Small intestine (tissue), 7 donors: ENCODE measurements around the gene USP17L24. TPM values are rescaled to one million over a fixed set of nuclear protein-coding genes. Genes with fewer than 3 reads are reported as not detected.
"Not testable (repeated sequence)": the region's sequence is repeated elsewhere in the genome, so short reads cannot be mapped to it uniquely, and the experiment has no call there.

Source experiments
- DNase-seq, 2 donors: peaks; one replicate each; pipeline versions ENCODE4 v3.0.0 to v3.0.0-alpha.2; 2013
- FAIRE-seq: peaks from 2 replicates; lab custom pipeline; 2012; peaks lifted over from hg19 to GRCh38; lab: Jason Lieb, UNC
- H3K27ac ChIP-seq, 3 donors: one replicate each; pipeline ENCODE4 v1.5.1; 2013; ENCODE audit warnings: low read length in 2 of 3, mild to moderate bottlenecking in 2 of 3, control low read depth in 1 of 3, inconsistent platforms in 1 of 3, low read depth in 1 of 3, moderate library complexity in 1 of 3
- H3K27me3 ChIP-seq, 3 donors: one replicate each; pipeline ENCODE4 v1.6.1; 2013; ENCODE audit warnings: low read length in 3 of 3, inconsistent platforms in 1 of 3; ENCODE audit not compliant: control insufficient read depth in 3 of 3, insufficient read depth in 3 of 3
- H3K36me3 ChIP-seq, 3 donors: one replicate each; pipeline ENCODE4 v1.6.1; 2013; ENCODE audit warnings: low read length in 3 of 3, inconsistent platforms in 1 of 3, low read depth in 1 of 3, mild to moderate bottlenecking in 1 of 3, moderate library complexity in 1 of 3; ENCODE audit not compliant: control insufficient read depth in 3 of 3, insufficient read depth in 2 of 3
- H3K4me1 ChIP-seq, 3 donors: one replicate each; pipeline ENCODE4 v1.6.1; 2013; ENCODE audit warnings: low read length in 2 of 3, inconsistent platforms in 1 of 3, low read depth in 1 of 3, mild to moderate bottlenecking in 1 of 3, moderate library complexity in 1 of 3; ENCODE audit not compliant: control insufficient read depth in 3 of 3, insufficient read depth in 2 of 3
- H3K4me3 ChIP-seq, 3 donors: one replicate each; pipeline ENCODE4 v1.5.1; 2013; ENCODE audit warnings: low read length in 3 of 3, control low read depth in 1 of 3, inconsistent platforms in 1 of 3, low read depth in 1 of 3, mild to moderate bottlenecking in 1 of 3, moderate library complexity in 1 of 3
- H3K9me3 ChIP-seq, 2 donors: one replicate each; pipeline ENCODE4 v1.6.1; 2013; ENCODE audit warnings: low read depth in 1 of 2, low read length in 1 of 2; ENCODE audit not compliant: control insufficient read depth in 2 of 2, insufficient read depth in 1 of 2
- WGBS, 3 donors: extraction: QIAGEN DNeasy Blood & Tissue Kit; methylation state at CpG; one replicate each; pipeline ENCODE4 v1.1.7; 2013; 5-methylcytosine and 5-hydroxymethylcytosine counted together
- polyA plus RNA-seq, 4 donors: library from polyadenylated mRNA; stranded (reverse) in 3 of 4; unstranded in 1 of 4; fragments of 200-250 nt in 3 of 4; fragments of 120-200 nt in 1 of 4; gene quantifications; one replicate each; pipeline versions ENCODE4 v1.2.1 to v1.2.3, GENCODE V29; 2013
- donor health status: healthy with polysubstance abuse.
- donor health status: control.
- donor health status: control.
- donor health status: Bipolar disorder and iron deficiency.
- donor health status: healthy.

USP17L24 gene
- polyA plus RNA-seq, 4 donors, result not detected

DNA sequence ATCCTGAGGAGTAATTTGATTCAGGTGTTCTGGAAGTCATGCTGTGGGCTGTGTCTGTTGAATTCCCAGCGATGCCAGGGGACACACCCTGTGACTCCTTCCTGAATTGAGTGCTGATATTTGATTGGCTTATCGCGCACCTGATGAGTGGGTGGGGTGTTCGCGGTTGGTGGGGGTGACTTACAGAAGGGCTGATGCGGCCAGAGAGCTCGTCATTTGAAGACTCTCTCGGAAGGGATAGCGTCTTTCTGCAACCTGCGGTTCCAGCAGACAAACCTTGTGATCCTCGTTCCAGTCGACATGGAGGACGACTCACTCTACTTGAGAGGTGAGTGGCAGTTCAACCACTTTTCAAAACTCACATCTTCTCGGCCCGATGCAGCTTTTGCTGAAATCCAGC lies 28.4 kb downstream of the USP17L24 start, which contains the start of gene USP17L29:
USP17L29 (plus strand) TSS at position 301 of the 400 bp plus-strand sequence; CDS start at position 301, 0 bp downstream.
- FAIRE-seq, H3K27me3 ChIP-seq, H3K9me3 ChIP-seq, DNase-seq, H3K4me3 ChIP-seq, H3K4me1 ChIP-seq, H3K36me3 ChIP-seq, H3K27ac ChIP-seq: not testable (repeated sequence)
- WGBS, 3 donors, result no CpG with 5 or more reads among the region's 15 CpGs

DNA sequence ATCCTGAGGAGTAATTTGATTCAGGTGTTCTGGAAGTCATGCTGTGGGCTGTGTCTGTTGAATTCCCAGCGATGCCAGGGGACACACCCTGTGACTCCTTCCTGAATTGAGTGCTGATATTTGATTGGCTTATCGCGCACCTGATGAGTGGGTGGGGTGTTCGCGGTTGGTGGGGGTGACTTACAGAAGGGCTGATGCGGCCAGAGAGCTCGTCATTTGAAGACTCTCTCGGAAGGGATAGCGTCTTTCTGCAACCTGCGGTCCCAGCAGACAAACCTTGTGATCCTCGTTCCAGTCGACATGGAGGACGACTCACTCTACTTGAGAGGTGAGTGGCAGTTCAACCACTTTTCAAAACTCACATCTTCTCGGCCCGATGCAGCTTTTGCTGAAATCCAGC lies 37.9 kb downstream of the USP17L24 start, which contains the start of gene USP17L30:
USP17L30 (plus strand) TSS at position 301 of the 400 bp plus-strand sequence; CDS start at position 301, 0 bp downstream.
- not testable (repeated sequence) for H3K4me1 ChIP-seq, H3K27ac ChIP-seq, H3K9me3 ChIP-seq, H3K36me3 ChIP-seq, DNase-seq, FAIRE-seq, H3K27me3 ChIP-seq, H3K4me3 ChIP-seq
- whole genome bisulfite sequencing, 3 donors, result no CpG with 5 or more reads among the region's 15 CpGs

Other genes with a start within 250 kb of the USP17L24 start
- gene FAM90A26, start 154.8 kb upstream of the USP17L24 start, polyA plus RNA-seq, result not detected
- not detected for gene USP17L10, start 114.5 kb upstream of the USP17L24 start, polyA plus RNA-seq
- not detected for gene USP17L11, start 109.8 kb upstream of the USP17L24 start, polyA plus RNA-seq
- gene USP17L12, start 105.0 kb upstream of the USP17L24 start, polyA plus RNA-seq, result not detected
- not detected for gene USP17L13, start 100.3 kb upstream of the USP17L24 start, polyA plus RNA-seq
- gene USP17L15, start 90.8 kb upstream of the USP17L24 start, polyA plus RNA-seq, result not detected
- gene USP17L17, start 81.3 kb upstream of the USP17L24 start, polyA plus RNA-seq, result not detected
- not detected for gene USP17L18, start 76.5 kb upstream of the USP17L24 start, polyA plus RNA-seq
- not detected for gene USP17L19, start 71.8 kb upstream of the USP17L24 start, polyA plus RNA-seq
- gene USP17L20, start 67.0 kb upstream of the USP17L24 start, polyA plus RNA-seq, result not detected
- not detected for gene USP17L21, start 62.3 kb upstream of the USP17L24 start, polyA plus RNA-seq
- not detected for gene USP17L22, start 57.5 kb upstream of the USP17L24 start, polyA plus RNA-seq
- gene USP17L25, start 4.7 kb downstream of the USP17L24 start, polyA plus RNA-seq, result not detected
- gene USP17L26, start 9.5 kb downstream of the USP17L24 start, polyA plus RNA-seq, result not detected
- not detected for gene USP17L5, start 14.2 kb downstream of the USP17L24 start, polyA plus RNA-seq
- not detected for gene USP17L27, start 19.0 kb downstream of the USP17L24 start, polyA plus RNA-seq
- not detected for gene USP17L28, start 23.7 kb downstream of the USP17L24 start, polyA plus RNA-seq
- gene USP17L29, start 28.5 kb downstream of the USP17L24 start, polyA plus RNA-seq, result not detected
- not detected for gene USP17L30, start 38.0 kb downstream of the USP17L24 start, polyA plus RNA-seq
- not detected for gene DEFB131A, start 119.2 kb downstream of the USP17L24 start, polyA plus RNA-seq